LNCaP clone FGC (cell line): ENCODE data around the gene RUNDC3A.

Source experiments
- DNase-seq: peaks from one replicate; pipeline ENCODE4 v3.0.0-alpha.2; 2011; ENCODE audit warnings: low read depth
- H3K4me3 ChIP-seq: 2 replicates; pipeline ENCODE4 v1.5.1; 2011; ENCODE audit warnings: mild to moderate bottlenecking, low read depth, low read length, control low read depth
- CTCF ChIP-seq: IDR thresholded peaks from 2 replicates; pipeline ENCODE4 v1.5.1; 2012; ENCODE audit warnings: mild to moderate bottlenecking; ENCODE audit not compliant: control insufficient read depth, insufficient read depth; ENCODE audit errors: extremely low read depth

RUNDC3A gene

GRCh38 chr17:44308320-44308818 lies at the start of gene RUNDC3A:
Gene RUNDC3A, plus strand, starts transcription at chr17:44308601. Its CDS starts 232 bp downstream, at chr17:44308833.
- TF ChIP-seq CTCF = no peak
- no peak for DNase-seq
- H3K4me3 ChIP-seq = no peak within 1 kb of the TSS

GRCh38 chr17:44258811-44259351 lies 49.5 kb upstream of the RUNDC3A start:
- no peak for DNase-seq
- H3K4me3 ChIP-seq = no peak overlapping the region
- no peak for TF ChIP-seq CTCF

- no peak overlapping the region for H3K4me3 ChIP-seq
- TF ChIP-seq CTCF = no peak
- no peak for DNase-seq
Measured at GRCh38 chr17:44260296-44260695, 48.1 kb upstream of the RUNDC3A start.

- H3K4me3 ChIP-seq = no peak overlapping the region
- no peak for TF ChIP-seq CTCF
- no peak for DNase-seq
Measured at GRCh38 chr17:44262654-44263225, 45.7 kb upstream of the RUNDC3A start.

GRCh38 chr17:44263345-44263902 lies 45.0 kb upstream of the RUNDC3A start:
- no peak for TF ChIP-seq CTCF
- no peak for DNase-seq
- H3K4me3 ChIP-seq = no peak overlapping the region

- no peak overlapping the region for H3K4me3 ChIP-seq
- no peak for TF ChIP-seq CTCF
- DNase-seq = no peak
Measured at GRCh38 chr17:44266402-44267164, 41.8 kb upstream of the RUNDC3A start.
